GM04503 (cell line): ENCODE data around the gene SLC31A1.

ENCODE experiments used
- DNase-seq: peaks from one replicate; pipeline ENCODE4 v3.0.0-alpha.2; 2012; ENCODE audit warnings: low read depth

The SLC31A1 gene

DNA sequence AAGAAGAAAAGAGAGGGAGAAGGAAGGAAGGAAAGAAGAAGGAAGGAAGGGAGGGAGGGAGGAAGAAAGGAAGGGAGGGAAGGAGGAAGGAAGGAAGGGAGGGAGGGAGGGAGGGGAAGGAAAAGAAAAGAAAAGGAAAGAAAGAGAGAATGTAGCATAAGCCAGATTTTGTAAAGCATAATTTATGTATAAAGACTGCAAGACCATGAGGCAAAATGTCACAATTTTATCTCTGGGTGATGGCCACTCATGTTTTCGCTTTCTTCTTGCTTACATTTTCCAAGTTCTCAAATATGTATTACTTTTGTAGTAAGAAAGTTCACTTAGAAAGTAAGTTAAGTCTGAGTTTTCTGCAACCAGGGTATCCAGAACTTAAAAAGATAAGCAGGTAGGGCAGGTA, 85.2 kb downstream of the SLC31A1 start:
- DNase-seq: no peak

DNA sequence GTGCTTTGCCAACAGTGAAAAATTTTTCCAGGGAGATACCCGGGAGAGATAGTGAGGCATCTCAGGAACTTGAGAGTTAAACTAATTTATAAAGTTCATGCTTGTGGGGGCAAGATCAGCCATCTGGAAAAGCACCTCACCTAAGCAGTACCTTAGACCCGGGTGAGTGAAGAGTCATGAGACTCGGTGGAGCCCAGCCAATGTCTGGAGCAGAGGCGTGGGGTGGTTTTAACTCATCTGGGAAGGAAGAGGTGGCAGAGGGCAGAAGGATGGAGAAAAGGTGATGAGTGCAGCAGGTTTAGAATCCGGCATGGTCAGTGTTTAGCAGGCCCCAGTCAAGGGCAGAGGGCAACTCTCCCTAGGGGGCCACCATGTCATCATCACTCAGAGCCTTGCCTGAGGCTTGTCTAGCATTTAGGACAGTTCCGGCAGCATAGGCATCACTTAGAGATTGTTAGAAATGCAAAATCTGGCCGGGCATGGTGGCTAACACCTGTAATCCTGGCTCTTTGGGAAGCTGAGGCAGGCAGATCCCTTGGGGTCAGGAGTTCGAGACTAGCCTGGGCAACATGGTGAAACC, 86.1 kb downstream of the SLC31A1 start:
- no peak for DNase-seq

DNA sequence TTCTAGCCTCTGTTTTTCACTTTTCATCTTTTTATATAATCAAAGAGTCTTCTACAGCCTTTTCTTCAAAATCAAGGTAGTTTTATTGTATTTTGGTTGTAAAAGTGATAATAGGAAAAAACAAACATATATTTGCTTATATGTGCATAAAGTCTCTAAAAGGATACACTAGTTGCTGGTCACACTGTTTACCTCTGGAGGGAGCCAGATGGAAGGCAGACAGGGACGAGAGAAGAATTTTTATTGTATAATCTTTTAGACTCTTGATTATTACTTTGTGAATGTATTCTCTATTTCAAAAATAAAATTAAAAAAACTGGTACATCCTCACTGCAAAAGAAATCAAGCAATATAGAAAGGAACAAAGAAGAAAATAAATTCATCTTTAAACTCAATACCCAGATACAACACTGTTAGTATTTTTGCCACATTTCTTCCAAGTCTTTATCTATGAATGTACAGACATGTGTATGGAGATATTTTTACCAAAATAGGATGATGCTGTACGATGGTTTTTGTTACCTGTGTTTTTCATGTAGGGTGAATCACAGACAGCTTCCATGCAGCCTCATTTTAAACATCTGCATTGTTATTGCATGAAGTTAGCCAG, 88.0 kb downstream of the SLC31A1 start:
- no peak for DNase-seq

DNA sequence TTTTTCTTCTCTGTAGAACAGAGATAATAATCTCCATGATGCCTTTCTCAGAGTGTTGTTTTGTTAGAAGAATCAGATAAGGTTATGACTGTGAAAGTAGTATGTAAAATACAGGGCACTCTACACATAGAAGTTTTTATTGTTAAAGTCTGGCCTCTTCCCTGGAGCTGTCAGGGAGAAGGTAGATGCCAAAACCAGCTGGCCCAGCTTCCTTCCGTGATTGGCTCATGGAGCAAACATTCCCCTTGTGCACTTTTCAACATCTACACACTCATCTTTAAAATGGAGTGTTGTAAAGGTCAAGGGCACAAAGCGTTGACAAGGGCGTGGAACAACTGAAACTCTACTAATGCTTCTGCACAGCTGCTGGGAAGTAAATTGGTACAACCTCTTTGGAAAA, 89.2 kb downstream of the SLC31A1 start:
- DNase-seq: no peak

DNA sequence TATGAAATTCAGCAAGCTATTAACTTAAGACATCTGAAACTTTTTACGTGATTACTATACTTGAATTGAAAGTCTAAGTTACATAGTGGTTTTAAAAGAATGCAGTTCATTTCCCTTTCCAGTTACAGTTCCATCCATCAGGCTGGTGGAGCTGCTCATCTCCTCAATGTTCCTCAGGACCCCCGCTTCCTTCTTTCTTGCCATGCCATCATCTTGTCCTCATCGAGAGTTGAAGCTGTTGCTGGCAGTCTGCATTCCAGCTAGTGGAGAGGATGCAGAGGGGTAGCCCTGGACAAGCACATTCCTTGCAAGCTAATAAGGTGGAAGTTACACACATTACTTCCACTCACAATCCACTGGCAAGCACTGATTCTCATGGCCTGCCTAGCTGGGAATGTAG, 90.6 kb downstream of the SLC31A1 start:
- DNase-seq: no peak

DNA sequence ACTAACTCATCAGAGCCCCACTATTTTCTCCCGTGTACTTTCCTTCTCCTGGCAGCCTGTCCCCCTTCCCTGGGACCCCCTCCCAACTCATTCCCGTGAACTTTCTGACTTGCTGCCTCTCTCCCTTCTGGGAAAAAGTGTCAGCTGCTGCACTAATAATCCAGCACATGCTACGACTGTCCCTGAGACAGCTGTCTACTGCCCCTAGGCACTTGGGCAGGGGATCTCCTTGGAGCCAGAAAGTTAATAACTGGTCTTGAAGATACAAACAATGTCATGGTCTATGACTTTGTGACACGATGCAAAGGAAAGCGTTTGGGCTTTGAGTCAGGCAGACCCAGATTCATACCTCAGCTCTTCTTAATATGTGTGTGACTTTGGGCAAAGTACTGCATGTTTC, 91.9 kb downstream of the SLC31A1 start:
- no peak for DNase-seq
